Lung (tissue), 12 donors: ENCODE results near the gene VPS37B. TPM values are rescaled to one million over a fixed set of nuclear protein-coding genes. Genes with fewer than 3 reads are reported as not detected.

Source experiments
- ATAC-seq: fragments of 200-7000 bp; cut with Tn5 transposase; one replicate; pipeline ENCODE4 v1.9.1; 2020; ENCODE audit warnings: moderate number of reproducible peaks; ENCODE audit not compliant: insufficient read depth, low FRiP score
- DNase-seq, 3 donors: peaks; one replicate each; pipeline ENCODE4 v3.0.0-alpha.2; 2013 to 2017
- H3K27ac ChIP-seq, 2 donors: one replicate each; pipeline ENCODE4 v1.5.1; 2013; ENCODE audit warnings: mild to moderate bottlenecking in 2 of 2, moderate library complexity in 2 of 2, control low read depth in 1 of 2, inconsistent platforms in 1 of 2, low read depth in 1 of 2, low read length in 1 of 2
- H3K27me3 ChIP-seq, 3 donors: one replicate each; pipeline ENCODE4 v1.5.1; 2013; ENCODE audit warnings: low read length in 2 of 3; ENCODE audit not compliant: control insufficient read depth in 3 of 3, insufficient read depth in 3 of 3
- H3K36me3 ChIP-seq, 4 donors: one replicate each; pipeline ENCODE4 v1.5.1; 2013; ENCODE audit warnings: low read length in 4 of 4, mild to moderate bottlenecking in 1 of 4, moderate library complexity in 1 of 4; ENCODE audit not compliant: control insufficient read depth in 4 of 4, insufficient read depth in 4 of 4
- H3K4me1 ChIP-seq, 5 donors: one replicate each; pipeline ENCODE4 v1.5.1; 2013; ENCODE audit warnings: low read length in 5 of 5, mild to moderate bottlenecking in 2 of 5, moderate library complexity in 1 of 5; ENCODE audit not compliant: control insufficient read depth in 5 of 5, insufficient read depth in 5 of 5
- H3K4me3 ChIP-seq: one replicate; pipeline ENCODE4 v1.5.1; 2013; ENCODE audit warnings: mild to moderate bottlenecking, control low read depth, moderate library complexity
- H3K9ac ChIP-seq, 2 donors: one replicate each; pipeline ENCODE4 v1.5.1; 2013; ENCODE audit warnings: low read length in 2 of 2, control low read depth in 1 of 2; ENCODE audit not compliant: insufficient read depth in 1 of 2
- H3K9me3 ChIP-seq, 4 donors: one replicate each; pipeline ENCODE4 v1.5.1; 2013; ENCODE audit warnings: low read length in 3 of 4, mild to moderate bottlenecking in 1 of 4, moderate library complexity in 1 of 4; ENCODE audit not compliant: control insufficient read depth in 4 of 4, insufficient read depth in 3 of 4
- WGBS, 2 donors: extraction: QIAGEN DNeasy Blood & Tissue Kit; methylation state at CpG; one replicate each; pipeline ENCODE4 v1.1.7; 2013; 5-methylcytosine and 5-hydroxymethylcytosine counted together
- polyA plus RNA-seq, 2 donors: library from polyadenylated mRNA; stranded (reverse); fragments of 200-250 nt; gene quantifications; one replicate each; pipeline ENCODE4 v1.2.1, GENCODE V29; 2013
- total RNA-seq, 2 donors: library from RNA; depleted of rRNA in 1 of 2; stranded (reverse); fragments of >200 nt in 1 of 2; gene quantifications; one replicate each; pipeline ENCODE4 v1.2.1, GENCODE V29; 2014 to 2021
- TF ChIP-seq, protein P1 (sequence below): IDR thresholded peaks from 2 replicates; pipeline ENCODE4 v1.5.1; 2012; ENCODE audit warnings: mild to moderate bottlenecking; ENCODE audit errors: control extremely low read depth, extremely low read depth
- donor health status: control.
- donor health status: control.
- donor health status: Bipolar disorder and iron deficiency.
- donor health status: healthy.
- donor health status: DM: yes; HTN: yes; CAD: no.

Gene VPS37B
- total and polyA plus RNA-seq, 4 donors: 31.0 to 44.1 (median 42.3) TPM

DNA sequence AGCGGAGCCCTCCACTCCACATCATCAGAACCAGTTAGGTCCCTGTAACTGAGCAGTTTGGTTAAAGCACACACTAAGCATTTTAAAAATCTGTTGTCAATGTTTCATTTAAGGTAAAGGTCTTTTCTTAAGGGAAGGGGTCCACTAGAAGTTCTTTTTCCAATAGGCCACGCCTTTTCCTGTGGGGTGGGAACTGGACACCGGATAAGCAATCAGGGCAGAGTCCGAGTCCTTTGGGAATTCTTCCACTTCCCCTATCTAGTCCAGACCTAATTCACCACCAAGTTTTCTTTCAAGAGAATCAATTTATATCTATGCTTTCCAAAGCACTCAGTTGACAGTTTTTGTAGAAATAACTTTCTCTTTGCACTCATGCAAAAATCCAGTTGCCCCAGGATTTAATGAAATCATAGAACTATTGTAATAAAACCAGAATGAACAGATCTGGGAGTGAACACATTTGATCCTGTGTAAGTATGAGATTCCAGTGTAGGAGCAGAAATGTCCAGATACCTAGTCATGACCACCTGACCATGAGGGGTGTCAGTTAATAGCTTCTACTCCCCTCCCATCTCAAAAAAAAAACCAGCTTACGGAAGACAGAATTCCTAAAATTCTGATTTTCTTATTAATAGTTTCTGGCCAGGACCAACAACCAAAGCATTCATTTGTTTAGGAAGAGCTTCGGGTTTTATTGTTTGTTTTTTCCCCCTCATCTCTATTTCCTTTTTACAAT lies 11.7 kb downstream of the VPS37B start:
- peak overlapping the region in 1 of 2 donors; percentile 60 for H3K27ac ChIP-seq
- no peak overlapping the region for H3K4me3 ChIP-seq
- WGBS, 2 donors: 54 to 59% methylated on average over 6 of the region's 6 CpGs
- TF ChIP-seq, protein P1, sequence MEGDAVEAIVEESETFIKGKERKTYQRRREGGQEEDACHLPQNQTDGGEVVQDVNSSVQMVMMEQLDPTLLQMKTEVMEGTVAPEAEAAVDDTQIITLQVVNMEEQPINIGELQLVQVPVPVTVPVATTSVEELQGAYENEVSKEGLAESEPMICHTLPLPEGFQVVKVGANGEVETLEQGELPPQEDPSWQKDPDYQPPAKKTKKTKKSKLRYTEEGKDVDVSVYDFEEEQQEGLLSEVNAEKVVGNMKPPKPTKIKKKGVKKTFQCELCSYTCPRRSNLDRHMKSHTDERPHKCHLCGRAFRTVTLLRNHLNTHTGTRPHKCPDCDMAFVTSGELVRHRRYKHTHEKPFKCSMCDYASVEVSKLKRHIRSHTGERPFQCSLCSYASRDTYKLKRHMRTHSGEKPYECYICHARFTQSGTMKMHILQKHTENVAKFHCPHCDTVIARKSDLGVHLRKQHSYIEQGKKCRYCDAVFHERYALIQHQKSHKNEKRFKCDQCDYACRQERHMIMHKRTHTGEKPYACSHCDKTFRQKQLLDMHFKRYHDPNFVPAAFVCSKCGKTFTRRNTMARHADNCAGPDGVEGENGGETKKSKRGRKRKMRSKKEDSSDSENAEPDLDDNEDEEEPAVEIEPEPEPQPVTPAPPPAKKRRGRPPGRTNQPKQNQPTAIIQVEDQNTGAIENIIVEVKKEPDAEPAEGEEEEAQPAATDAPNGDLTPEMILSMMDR: no peak
- H3K9ac ChIP-seq: no peak overlapping the region
- peaks cover 22 to 33% (median 30%) of the 10 kb centered on the region in 5 donors for H3K4me1 ChIP-seq
- no peaks in the 10 kb centered on the region for H3K9me3 ChIP-seq
- peaks cover 0 to 2% (median 0%) of the 10 kb centered on the region in 4 donors for H3K36me3 ChIP-seq
- H3K27me3 ChIP-seq: no peaks in the 10 kb centered on the region
- no peak for DNase-seq
- no peak for ATAC-seq

DNA sequence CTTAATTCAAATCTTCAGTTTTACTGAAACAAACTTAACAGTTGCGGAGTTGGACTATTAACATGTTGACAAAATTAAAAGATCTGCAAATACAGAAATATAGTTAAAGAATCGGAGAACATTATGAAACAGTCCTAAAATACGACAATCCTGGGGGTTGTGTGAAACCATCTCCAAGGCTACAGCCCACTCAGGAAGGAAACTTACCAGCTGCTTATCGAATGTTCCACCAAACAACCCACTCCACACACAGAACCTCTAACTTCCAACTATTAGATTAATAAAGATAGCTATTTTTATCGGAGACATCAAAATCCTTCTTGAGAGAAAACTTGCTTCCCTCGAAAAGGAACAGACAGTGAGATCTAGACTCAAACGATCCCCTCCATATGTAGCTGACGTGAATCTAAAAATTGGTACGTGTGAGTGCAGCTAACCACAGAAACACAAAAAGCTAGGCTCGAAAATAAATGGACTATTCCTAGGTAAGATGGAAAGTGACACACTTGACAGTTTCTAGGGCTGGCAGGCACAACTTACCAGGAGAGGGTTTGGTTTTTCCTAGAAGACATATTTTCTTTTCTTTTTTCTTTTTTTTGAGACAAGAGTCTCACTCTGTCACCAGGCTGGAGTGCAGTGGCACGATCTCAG lies 12.9 kb downstream of the VPS37B start:
- Histone ChIP-seq H3K27ac (no peak overlapping the region), H3K9me3 (no peaks in the 10 kb centered on the region), H3K36me3 (peaks cover 0 to 2% (median 0%) of the 10 kb centered on the region in 4 donors), H3K4me3 (no peak overlapping the region), H3K9ac (no peak overlapping the region), H3K27me3 (no peaks in the 10 kb centered on the region), H3K4me1 (peaks cover 14 to 30% (median 18%) of the 10 kb centered on the region in 5 donors)
- WGBS, 2 donors: 25 to 59% methylated on average over 11 of the region's 11 CpGs
- TF ChIP-seq, protein P1: no peak
- DNase-seq (no peak), ATAC-seq (no peak)

DNA sequence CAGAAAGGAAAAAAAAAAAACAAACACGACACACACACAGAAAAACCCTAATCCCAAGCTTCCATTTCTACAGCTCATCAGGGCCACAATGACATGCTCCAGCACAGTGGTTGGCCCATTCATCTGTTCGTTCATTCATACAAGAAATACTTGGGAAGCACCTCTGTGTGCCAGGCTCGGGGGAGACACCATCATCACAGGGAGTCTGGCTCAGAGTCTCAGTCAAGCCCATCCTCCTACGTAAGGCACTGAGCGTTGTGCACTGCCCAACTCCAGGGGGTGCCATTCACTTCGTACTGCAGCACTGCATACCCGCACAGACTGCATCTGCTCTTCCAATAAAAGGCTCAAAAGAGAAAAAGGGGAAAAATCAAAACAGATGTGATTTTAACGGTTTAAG lies 15.3 kb downstream of the VPS37B start:
- Histone ChIP-seq H3K27ac (peak overlapping the region in 1 of 2 donors; percentile 17), H3K4me3 (no peak overlapping the region), H3K27me3 (no peaks in the 10 kb centered on the region), H3K36me3 (peaks cover 0 to 8% (median 0%) of the 10 kb centered on the region in 4 donors), H3K9me3 (no peaks in the 10 kb centered on the region), H3K4me1 (peaks cover 0 to 24% (median 14%) of the 10 kb centered on the region in 5 donors), H3K9ac (peak overlapping the region in 1 of 2 donors; percentile 76)
- 49 to 52% methylated on average over 8 of the region's 8 CpGs for WGBS, 2 donors
- DNase-seq (peak in 1 of 3 donors; percentile 52), ATAC-seq (no peak)
- TF ChIP-seq, protein P1: no peak
